GM12878 (cell line): Measurements from ENCODE around the gene SNX32.

Source experiments
- ATF7 ChIP-seq: fragments of 450-650 bp; IDR thresholded peaks from 2 replicates; pipeline ENCODE4 v1.6.1; 2016; ENCODE audit warnings: low read depth, mild to moderate bottlenecking
- CEBPB ChIP-seq, 2 experiments: fragments of 150-350 bp in 1 of 2; IDR thresholded peaks; 2 replicates each; pipeline ENCODE4 v1.6.1; 2012 to 2014; ENCODE audit warnings: low read depth in 2 of 2, low read length in 2 of 2, borderline replicate concordance in 1 of 2, inconsistent platforms in 1 of 2
- CREM ChIP-seq: IDR thresholded peaks from 2 replicates; pipeline ENCODE4 v1.6.1; 2014; ENCODE audit warnings: antibody characterized with exemption, low read depth
- CTCF ChIP-seq, 3 experiments: IDR thresholded peaks in 2 of 3; conservative IDR thresholded peaks in 1 of 3; 2 replicates each; pipeline ENCODE4 v1.5.1; 2011; ENCODE audit warnings: low read depth in 3 of 3, low read length in 3 of 3, mild to moderate bottlenecking in 3 of 3, control low read depth in 2 of 3, moderate library complexity in 2 of 3, inconsistent platforms in 1 of 3, mixed read lengths in 1 of 3; ENCODE audit not compliant: control insufficient read depth in 2 of 3, insufficient read depth in 1 of 3; ENCODE audit errors: extremely low read depth in 1 of 3
- IKZF2 ChIP-seq, 2 experiments: fragments of 450-650 bp; IDR thresholded peaks; 2 replicates each; pipeline ENCODE4 v1.6.1; 2017; ENCODE audit warnings: mild to moderate bottlenecking in 2 of 2, moderate library complexity in 2 of 2
- KDM1A ChIP-seq: fragments of 200-600 bp; sonication (generic); IDR thresholded peaks from 2 replicates; pipeline ENCODE4 v1.6.1; 2016; ENCODE audit warnings: borderline replicate concordance
- POLR2A ChIP-seq: IDR thresholded peaks from 2 replicates; pipeline ENCODE4 v1.6.1; 2011; ENCODE audit warnings: low read depth, mild to moderate bottlenecking, low read length
- RCOR1 ChIP-seq: conservative IDR thresholded peaks from 2 replicates; pipeline ENCODE4 v1.6.1; 2012; ENCODE audit warnings: low read depth, low read length, improper control_type of control experiment
- SREBF2 ChIP-seq: IDR thresholded peaks from 2 replicates; pipeline ENCODE4 v1.6.1; 2012; ENCODE audit warnings: mild to moderate bottlenecking, low read length

- no peak for TF ChIP-seq CEBPB (IDR thresholded peaks at IDR 0.05; ENCODE audit: borderline replicate concordance in 1 of 2, low read depth in 2 of 2, low read length in 2 of 2)
- TF ChIP-seq KDM1A, result no peak
- TF ChIP-seq CREM, result no peak
- no peak for TF ChIP-seq RCOR1
- TF ChIP-seq POLR2A, result no peak
- TF ChIP-seq IKZF2 (IDR thresholded peaks at IDR 0.05), result no peak
- TF ChIP-seq ATF7, result no peak
- TF ChIP-seq CTCF (IDR thresholded peaks at IDR 0.05 in 2 of 3, conservative IDR thresholded peaks at IDR 0.05 in 1 of 3; ENCODE audit: control insufficient read depth in 2 of 3, extremely low read depth in 1 of 3, insufficient read depth in 1 of 3, low read depth in 3 of 3, low read length in 3 of 3), result no peak
- TF ChIP-seq SREBF2, result no peak
Observed at GRCh38 chr11:65895482-65895981, 61.8 kb downstream of the SNX32 start.
